MM.1S (cell line): ENCODE results near the gene TTR.

ENCODE experiments used
- DNase-seq: peaks from one replicate; pipeline ENCODE4 v3.0.0-alpha.2; 2015
- H2AFZ ChIP-seq: fragments of 300-600 bp; sonication (generic); 2 replicates; pipeline ENCODE4 v1.6.0; 2016; ENCODE audit warnings: antibody characterized with exemption, low read length
- H3F3A ChIP-seq: fragments of 300-600 bp; sonication (generic); 2 replicates; pipeline ENCODE4 v1.6.1; 2016; ENCODE audit warnings: mild to moderate bottlenecking, antibody characterized with exemption, low read length, moderate library complexity, mixed read lengths; ENCODE audit not compliant: insufficient read depth
- H3K27ac ChIP-seq: fragments of 300-600 bp; sonication (generic); 2 replicates; pipeline ENCODE4 v1.5.1; 2016; ENCODE audit warnings: mild to moderate bottlenecking, low read length
- H3K27me3 ChIP-seq: fragments of 300-600 bp; sonication (generic); replicated peaks from 2 replicates; pipeline ENCODE4 v1.6.0; 2016; ENCODE audit warnings: low read length; ENCODE audit not compliant: insufficient read depth
- H3K36me3 ChIP-seq: fragments of 300-600 bp; sonication (generic); replicated peaks from 2 replicates; pipeline ENCODE4 v1.6.1; 2016; ENCODE audit warnings: mild to moderate bottlenecking, low read length, mixed read lengths; ENCODE audit not compliant: insufficient read depth
- H3K4me1 ChIP-seq: fragments of 300-600 bp; sonication (generic); 2 replicates; pipeline ENCODE4 v1.6.1; 2016; ENCODE audit warnings: low read length, mixed read lengths
- H3K4me2 ChIP-seq: fragments of 300-600 bp; sonication (generic); 2 replicates; pipeline ENCODE4 v1.6.0; 2016; ENCODE audit warnings: low read depth, low read length
- H3K4me3 ChIP-seq: fragments of 300-600 bp; sonication (generic); 2 replicates; pipeline ENCODE4 v1.5.1; 2016; ENCODE audit warnings: low read length, mixed read lengths
- H3K79me2 ChIP-seq: fragments of 300-600 bp; sonication (generic); 2 replicates; pipeline ENCODE4 v1.6.1; 2016; ENCODE audit warnings: mixed run types, low read length, mixed read lengths
- H3K9ac ChIP-seq: fragments of 300-600 bp; sonication (generic); 2 replicates; pipeline ENCODE4 v1.6.1; 2016; ENCODE audit warnings: low read length, mixed read lengths
- H3K9me2 ChIP-seq: fragments of 300-600 bp; sonication (generic); replicated peaks from 2 replicates; pipeline ENCODE4 v1.6.1; 2016; ENCODE audit warnings: mild to moderate bottlenecking, low read length, mixed read lengths; ENCODE audit not compliant: insufficient read depth
- H3K9me3 ChIP-seq: fragments of 300-600 bp; sonication (generic); replicated peaks from 2 replicates; pipeline ENCODE4 v1.6.1; 2016; ENCODE audit warnings: mild to moderate bottlenecking, low read length, mixed read lengths; ENCODE audit not compliant: insufficient read depth
- H4K20me1 ChIP-seq: fragments of 300-600 bp; sonication (generic); 2 replicates; pipeline ENCODE4 v1.6.1; 2016; ENCODE audit warnings: mild to moderate bottlenecking, low read length, moderate library complexity, mixed read lengths; ENCODE audit not compliant: insufficient read depth
- CTCF ChIP-seq: fragments of 300-600 bp; sonication (generic); IDR thresholded peaks from 2 replicates; pipeline ENCODE4 v1.5.1; 2016; ENCODE audit warnings: antibody characterized with exemption, low read length, mixed read lengths
- EZH2 ChIP-seq: fragments of 300-600 bp; sonication (generic); optimal IDR thresholded peaks from 2 replicates; pipeline ENCODE3; 2017; ENCODE audit warnings: low read depth, mild to moderate bottlenecking, antibody characterized with exemption, low read length, mixed read lengths
- EZH2phosphoT487 ChIP-seq: fragments of 300-600 bp; sonication (generic); IDR thresholded peaks from 2 replicates; pipeline ENCODE4 v1.6.1; 2018; ENCODE audit warnings: antibody characterized with exemption, low read length

Gene TTR

GRCh38 chr18:31558567-31558966, 33.1 kb upstream of the TTR start:
- Histone ChIP-seq H3K9ac (no peak overlapping the region), H3F3A (no peaks in the 10 kb centered on the region), H3K27ac (no peak overlapping the region), H3K9me3 (no peaks in the 10 kb centered on the region), H3K4me3 (no peak overlapping the region), H3K4me1 (no peaks in the 10 kb centered on the region), H4K20me1 (no peaks in the 10 kb centered on the region), H3K4me2 (no peak overlapping the region), H3K79me2 (no peaks in the 10 kb centered on the region), H3K36me3 (no peaks in the 10 kb centered on the region), H3K9me2 (no peaks in the 10 kb centered on the region), H2AFZ (no peak overlapping the region), H3K27me3 (no peaks in the 10 kb centered on the region)
- TF ChIP-seq CTCF (no peak), EZH2phosphoT487 (no peak), EZH2 (no peak)
- DNase-seq, result no peak

GRCh38 chr18:31562726-31563125, 29.0 kb upstream of the TTR start:
- no peak overlapping the region for H3K4me2 ChIP-seq
- H2AFZ ChIP-seq, result no peak overlapping the region
- TF ChIP-seq EZH2phosphoT487 (no peak), EZH2 (no peak)
- H3K27me3 ChIP-seq, result no peaks in the 10 kb centered on the region
- H3K9me3 ChIP-seq, result no peaks in the 10 kb centered on the region
- no peaks in the 10 kb centered on the region for H3F3A ChIP-seq
- no peaks in the 10 kb centered on the region for H3K79me2 ChIP-seq
- H3K36me3 ChIP-seq, result no peaks in the 10 kb centered on the region
- H3K9me2 ChIP-seq, result no peaks in the 10 kb centered on the region
- DNase-seq, result no peak
- no peaks in the 10 kb centered on the region for H3K4me1 ChIP-seq
- H3K27ac ChIP-seq, result no peak overlapping the region
- no peak overlapping the region for H3K9ac ChIP-seq
- no peak overlapping the region for H3K4me3 ChIP-seq
- H4K20me1 ChIP-seq, result no peaks in the 10 kb centered on the region

- Histone ChIP-seq H4K20me1 (no peaks in the 10 kb centered on the region), H3K4me1 (no peaks in the 10 kb centered on the region), H3F3A (no peaks in the 10 kb centered on the region), H3K36me3 (no peaks in the 10 kb centered on the region), H3K4me3 (no peak overlapping the region), H2AFZ (no peak overlapping the region), H3K27me3 (no peaks in the 10 kb centered on the region), H3K9me3 (no peaks in the 10 kb centered on the region), H3K79me2 (no peaks in the 10 kb centered on the region), H3K27ac (no peak overlapping the region), H3K9me2 (no peaks in the 10 kb centered on the region), H3K4me2 (no peak overlapping the region), H3K9ac (no peak overlapping the region)
- TF ChIP-seq EZH2phosphoT487 (no peak), CTCF (no peak), EZH2 (no peak)
- no peak for DNase-seq
These were observed 27.9 kb upstream of the TTR start for GRCh38 chr18:31563778-31564177.

- H3K4me3 ChIP-seq, result no peak overlapping the region
These were observed 26.3 kb upstream of the TTR start for GRCh38 chr18:31565345-31565744.

More at GRCh38 chr18:31565345-31565744, 26.3 kb upstream of the TTR start:
- no peaks in the 10 kb centered on the region for H3K9me3 ChIP-seq
- H3K79me2 ChIP-seq, result no peaks in the 10 kb centered on the region
- no peaks in the 10 kb centered on the region for H3K4me1 ChIP-seq
- TF ChIP-seq EZH2, result no peak
- no peak for TF ChIP-seq EZH2phosphoT487
- TF ChIP-seq CTCF, result no peak
- DNase-seq, result no peak
- no peak overlapping the region for H3K4me2 ChIP-seq
- H3K36me3 ChIP-seq, result no peaks in the 10 kb centered on the region
- H3K9me2 ChIP-seq, result no peaks in the 10 kb centered on the region
- H3F3A ChIP-seq, result no peaks in the 10 kb centered on the region
- H3K9ac ChIP-seq, result no peak overlapping the region
- no peaks in the 10 kb centered on the region for H4K20me1 ChIP-seq
- H3K27me3 ChIP-seq, result no peaks in the 10 kb centered on the region
- no peak overlapping the region for H2AFZ ChIP-seq
- no peak overlapping the region for H3K27ac ChIP-seq
